ENCODE measurements around the gene ACOT11. TPM values are rescaled to one million over a fixed set of nuclear protein-coding genes. Genes with fewer than 3 reads are reported as not detected.

ACOT11 gene
- total RNA-seq, 1 experiment from 2014 or later, result 4.2 TPM

DNA sequence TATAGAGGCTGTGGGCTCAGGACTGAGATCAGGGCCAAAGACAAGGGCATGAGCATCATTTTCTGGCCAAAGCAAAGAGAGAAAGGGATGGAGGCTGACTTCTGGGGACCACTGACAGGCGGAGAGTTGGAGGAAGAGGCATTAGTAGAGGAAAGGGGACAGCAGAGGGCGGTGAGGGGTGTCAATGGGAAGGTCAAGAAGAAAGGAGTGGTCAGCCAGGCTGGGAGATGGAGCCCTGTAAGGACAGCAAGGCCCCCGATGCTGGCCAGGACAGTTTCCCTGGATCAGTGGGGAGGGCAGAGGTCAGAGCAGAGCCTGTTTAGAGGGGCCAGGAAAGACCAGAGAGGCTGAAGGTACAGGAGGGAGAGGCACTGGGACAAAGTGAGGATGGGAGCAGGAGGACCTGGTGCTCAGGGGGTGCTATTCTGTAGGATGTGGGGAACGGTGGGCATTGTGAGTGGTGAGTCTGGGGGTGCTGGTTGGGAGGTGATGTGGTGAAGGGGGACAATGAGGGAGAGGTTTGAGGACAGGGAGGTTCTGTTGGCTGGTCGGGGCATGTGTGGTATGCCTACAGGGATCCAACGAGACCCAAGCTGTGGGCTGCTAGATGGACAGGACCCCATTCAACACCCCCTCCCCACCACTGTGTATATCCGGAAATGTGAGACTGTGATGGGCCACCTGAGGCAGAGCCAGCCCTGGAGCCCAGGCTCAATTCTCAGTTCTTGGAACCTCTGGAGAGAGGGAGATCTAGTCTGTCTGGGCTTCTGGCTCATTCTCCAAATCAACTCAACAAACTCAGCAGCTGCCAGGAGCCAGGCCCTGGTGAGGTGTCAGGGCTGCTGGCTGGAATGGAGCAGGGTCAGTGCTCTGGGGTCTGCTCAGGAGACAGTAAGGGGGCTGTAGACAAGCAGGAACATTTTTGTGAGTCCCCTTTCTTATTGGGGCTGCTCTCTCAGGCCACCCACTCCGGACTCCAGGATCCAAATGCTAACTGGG lies 76.7 kb downstream of the ACOT11 start:
- DNase-seq (ENCODE audit: low spot score), result no peak
- Mint-ChIP-seq H3K4me1 (no peaks in the 10 kb centered on the region), H3K36me3 (no peaks in the 10 kb centered on the region), H3K4me3 (no peak overlapping the region), H3K27me3 (ENCODE audit: low read depth) (no peaks in the 10 kb centered on the region), H3K27ac (no peak overlapping the region), H3K9me3 (no peaks in the 10 kb centered on the region)
- TF ChIP-seq JUN (CRISPR knock-in tag; IDR thresholded peaks at IDR 0.05) (no peak), CREB1 (CRISPR knock-in tag; IDR thresholded peaks at IDR 0.05) (no peak), NR1H2 (CRISPR knock-in tag; IDR thresholded peaks at IDR 0.05) (no peak), GRHL2 (CRISPR knock-in tag; IDR thresholded peaks at IDR 0.05; ENCODE audit: insufficient replicate concordance, severe bottlenecking) (no peak), ZNF232 (CRISPR knock-in tag; IDR thresholded peaks at IDR 0.05) (no peak), ELF4 (CRISPR knock-in tag; IDR thresholded peaks at IDR 0.05; ENCODE audit: low read depth) (no peak), ZNF396 (CRISPR knock-in tag; IDR thresholded peaks at IDR 0.05; ENCODE audit: borderline replicate concordance) (no peak), GTF2I (CRISPR knock-in tag; conservative IDR thresholded peaks at IDR 0.05) (no peak), RORB (CRISPR knock-in tag; IDR thresholded peaks at IDR 0.05) (no peak), ZNF121 (CRISPR knock-in tag; IDR thresholded peaks at IDR 0.05) (no peak), NR2C2 (CRISPR knock-in tag; IDR thresholded peaks at IDR 0.05) (no peak), TP53 (CRISPR knock-in tag; IDR thresholded peaks at IDR 0.05) (no peak), IRF2 (CRISPR knock-in tag; IDR thresholded peaks at IDR 0.05; ENCODE audit: borderline replicate concordance, low read depth) (no peak)
- TF ChIP-seq, protein P1, sequence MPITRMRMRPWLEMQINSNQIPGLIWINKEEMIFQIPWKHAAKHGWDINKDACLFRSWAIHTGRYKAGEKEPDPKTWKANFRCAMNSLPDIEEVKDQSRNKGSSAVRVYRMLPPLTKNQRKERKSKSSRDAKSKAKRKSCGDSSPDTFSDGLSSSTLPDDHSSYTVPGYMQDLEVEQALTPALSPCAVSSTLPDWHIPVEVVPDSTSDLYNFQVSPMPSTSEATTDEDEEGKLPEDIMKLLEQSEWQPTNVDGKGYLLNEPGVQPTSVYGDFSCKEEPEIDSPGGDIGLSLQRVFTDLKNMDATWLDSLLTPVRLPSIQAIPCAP (CRISPR knock-in tag; IDR thresholded peaks at IDR 0.05), result no peak
- TF ChIP-seq, protein P2, sequence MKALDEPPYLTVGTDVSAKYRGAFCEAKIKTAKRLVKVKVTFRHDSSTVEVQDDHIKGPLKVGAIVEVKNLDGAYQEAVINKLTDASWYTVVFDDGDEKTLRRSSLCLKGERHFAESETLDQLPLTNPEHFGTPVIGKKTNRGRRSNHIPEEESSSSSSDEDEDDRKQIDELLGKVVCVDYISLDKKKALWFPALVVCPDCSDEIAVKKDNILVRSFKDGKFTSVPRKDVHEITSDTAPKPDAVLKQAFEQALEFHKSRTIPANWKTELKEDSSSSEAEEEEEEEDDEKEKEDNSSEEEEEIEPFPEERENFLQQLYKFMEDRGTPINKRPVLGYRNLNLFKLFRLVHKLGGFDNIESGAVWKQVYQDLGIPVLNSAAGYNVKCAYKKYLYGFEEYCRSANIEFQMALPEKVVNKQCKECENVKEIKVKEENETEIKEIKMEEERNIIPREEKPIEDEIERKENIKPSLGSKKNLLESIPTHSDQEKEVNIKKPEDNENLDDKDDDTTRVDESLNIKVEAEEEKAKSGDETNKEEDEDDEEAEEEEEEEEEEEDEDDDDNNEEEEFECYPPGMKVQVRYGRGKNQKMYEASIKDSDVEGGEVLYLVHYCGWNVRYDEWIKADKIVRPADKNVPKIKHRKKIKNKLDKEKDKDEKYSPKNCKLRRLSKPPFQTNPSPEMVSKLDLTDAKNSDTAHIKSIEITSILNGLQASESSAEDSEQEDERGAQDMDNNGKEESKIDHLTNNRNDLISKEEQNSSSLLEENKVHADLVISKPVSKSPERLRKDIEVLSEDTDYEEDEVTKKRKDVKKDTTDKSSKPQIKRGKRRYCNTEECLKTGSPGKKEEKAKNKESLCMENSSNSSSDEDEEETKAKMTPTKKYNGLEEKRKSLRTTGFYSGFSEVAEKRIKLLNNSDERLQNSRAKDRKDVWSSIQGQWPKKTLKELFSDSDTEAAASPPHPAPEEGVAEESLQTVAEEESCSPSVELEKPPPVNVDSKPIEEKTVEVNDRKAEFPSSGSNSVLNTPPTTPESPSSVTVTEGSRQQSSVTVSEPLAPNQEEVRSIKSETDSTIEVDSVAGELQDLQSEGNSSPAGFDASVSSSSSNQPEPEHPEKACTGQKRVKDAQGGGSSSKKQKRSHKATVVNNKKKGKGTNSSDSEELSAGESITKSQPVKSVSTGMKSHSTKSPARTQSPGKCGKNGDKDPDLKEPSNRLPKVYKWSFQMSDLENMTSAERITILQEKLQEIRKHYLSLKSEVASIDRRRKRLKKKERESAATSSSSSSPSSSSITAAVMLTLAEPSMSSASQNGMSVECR (CRISPR knock-in tag; IDR thresholded peaks at IDR 0.05; ENCODE audit: borderline replicate concordance), result no peak
- TF ChIP-seq, protein P3, sequence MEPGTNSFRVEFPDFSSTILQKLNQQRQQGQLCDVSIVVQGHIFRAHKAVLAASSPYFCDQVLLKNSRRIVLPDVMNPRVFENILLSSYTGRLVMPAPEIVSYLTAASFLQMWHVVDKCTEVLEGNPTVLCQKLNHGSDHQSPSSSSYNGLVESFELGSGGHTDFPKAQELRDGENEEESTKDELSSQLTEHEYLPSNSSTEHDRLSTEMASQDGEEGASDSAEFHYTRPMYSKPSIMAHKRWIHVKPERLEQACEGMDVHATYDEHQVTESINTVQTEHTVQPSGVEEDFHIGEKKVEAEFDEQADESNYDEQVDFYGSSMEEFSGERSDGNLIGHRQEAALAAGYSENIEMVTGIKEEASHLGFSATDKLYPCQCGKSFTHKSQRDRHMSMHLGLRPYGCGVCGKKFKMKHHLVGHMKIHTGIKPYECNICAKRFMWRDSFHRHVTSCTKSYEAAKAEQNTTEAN (CRISPR knock-in tag; IDR thresholded peaks at IDR 0.05), result no peak
- TF ChIP-seq, protein P4, sequence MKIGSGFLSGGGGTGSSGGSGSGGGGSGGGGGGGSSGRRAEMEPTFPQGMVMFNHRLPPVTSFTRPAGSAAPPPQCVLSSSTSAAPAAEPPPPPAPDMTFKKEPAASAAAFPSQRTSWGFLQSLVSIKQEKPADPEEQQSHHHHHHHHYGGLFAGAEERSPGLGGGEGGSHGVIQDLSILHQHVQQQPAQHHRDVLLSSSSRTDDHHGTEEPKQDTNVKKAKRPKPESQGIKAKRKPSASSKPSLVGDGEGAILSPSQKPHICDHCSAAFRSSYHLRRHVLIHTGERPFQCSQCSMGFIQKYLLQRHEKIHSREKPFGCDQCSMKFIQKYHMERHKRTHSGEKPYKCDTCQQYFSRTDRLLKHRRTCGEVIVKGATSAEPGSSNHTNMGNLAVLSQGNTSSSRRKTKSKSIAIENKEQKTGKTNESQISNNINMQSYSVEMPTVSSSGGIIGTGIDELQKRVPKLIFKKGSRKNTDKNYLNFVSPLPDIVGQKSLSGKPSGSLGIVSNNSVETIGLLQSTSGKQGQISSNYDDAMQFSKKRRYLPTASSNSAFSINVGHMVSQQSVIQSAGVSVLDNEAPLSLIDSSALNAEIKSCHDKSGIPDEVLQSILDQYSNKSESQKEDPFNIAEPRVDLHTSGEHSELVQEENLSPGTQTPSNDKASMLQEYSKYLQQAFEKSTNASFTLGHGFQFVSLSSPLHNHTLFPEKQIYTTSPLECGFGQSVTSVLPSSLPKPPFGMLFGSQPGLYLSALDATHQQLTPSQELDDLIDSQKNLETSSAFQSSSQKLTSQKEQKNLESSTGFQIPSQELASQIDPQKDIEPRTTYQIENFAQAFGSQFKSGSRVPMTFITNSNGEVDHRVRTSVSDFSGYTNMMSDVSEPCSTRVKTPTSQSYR (CRISPR knock-in tag; IDR thresholded peaks at IDR 0.05), result no peak
- TF ChIP-seq, protein P5, sequence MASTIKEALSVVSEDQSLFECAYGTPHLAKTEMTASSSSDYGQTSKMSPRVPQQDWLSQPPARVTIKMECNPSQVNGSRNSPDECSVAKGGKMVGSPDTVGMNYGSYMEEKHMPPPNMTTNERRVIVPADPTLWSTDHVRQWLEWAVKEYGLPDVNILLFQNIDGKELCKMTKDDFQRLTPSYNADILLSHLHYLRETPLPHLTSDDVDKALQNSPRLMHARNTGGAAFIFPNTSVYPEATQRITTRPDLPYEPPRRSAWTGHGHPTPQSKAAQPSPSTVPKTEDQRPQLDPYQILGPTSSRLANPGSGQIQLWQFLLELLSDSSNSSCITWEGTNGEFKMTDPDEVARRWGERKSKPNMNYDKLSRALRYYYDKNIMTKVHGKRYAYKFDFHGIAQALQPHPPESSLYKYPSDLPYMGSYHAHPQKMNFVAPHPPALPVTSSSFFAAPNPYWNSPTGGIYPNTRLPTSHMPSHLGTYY (CRISPR knock-in tag; IDR thresholded peaks at IDR 0.05), result no peak
- TF ChIP-seq, protein P6, sequence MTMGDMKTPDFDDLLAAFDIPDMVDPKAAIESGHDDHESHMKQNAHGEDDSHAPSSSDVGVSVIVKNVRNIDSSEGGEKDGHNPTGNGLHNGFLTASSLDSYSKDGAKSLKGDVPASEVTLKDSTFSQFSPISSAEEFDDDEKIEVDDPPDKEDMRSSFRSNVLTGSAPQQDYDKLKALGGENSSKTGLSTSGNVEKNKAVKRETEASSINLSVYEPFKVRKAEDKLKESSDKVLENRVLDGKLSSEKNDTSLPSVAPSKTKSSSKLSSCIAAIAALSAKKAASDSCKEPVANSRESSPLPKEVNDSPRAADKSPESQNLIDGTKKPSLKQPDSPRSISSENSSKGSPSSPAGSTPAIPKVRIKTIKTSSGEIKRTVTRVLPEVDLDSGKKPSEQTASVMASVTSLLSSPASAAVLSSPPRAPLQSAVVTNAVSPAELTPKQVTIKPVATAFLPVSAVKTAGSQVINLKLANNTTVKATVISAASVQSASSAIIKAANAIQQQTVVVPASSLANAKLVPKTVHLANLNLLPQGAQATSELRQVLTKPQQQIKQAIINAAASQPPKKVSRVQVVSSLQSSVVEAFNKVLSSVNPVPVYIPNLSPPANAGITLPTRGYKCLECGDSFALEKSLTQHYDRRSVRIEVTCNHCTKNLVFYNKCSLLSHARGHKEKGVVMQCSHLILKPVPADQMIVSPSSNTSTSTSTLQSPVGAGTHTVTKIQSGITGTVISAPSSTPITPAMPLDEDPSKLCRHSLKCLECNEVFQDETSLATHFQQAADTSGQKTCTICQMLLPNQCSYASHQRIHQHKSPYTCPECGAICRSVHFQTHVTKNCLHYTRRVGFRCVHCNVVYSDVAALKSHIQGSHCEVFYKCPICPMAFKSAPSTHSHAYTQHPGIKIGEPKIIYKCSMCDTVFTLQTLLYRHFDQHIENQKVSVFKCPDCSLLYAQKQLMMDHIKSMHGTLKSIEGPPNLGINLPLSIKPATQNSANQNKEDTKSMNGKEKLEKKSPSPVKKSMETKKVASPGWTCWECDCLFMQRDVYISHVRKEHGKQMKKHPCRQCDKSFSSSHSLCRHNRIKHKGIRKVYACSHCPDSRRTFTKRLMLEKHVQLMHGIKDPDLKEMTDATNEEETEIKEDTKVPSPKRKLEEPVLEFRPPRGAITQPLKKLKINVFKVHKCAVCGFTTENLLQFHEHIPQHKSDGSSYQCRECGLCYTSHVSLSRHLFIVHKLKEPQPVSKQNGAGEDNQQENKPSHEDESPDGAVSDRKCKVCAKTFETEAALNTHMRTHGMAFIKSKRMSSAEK (CRISPR knock-in tag; IDR thresholded peaks at IDR 0.05; ENCODE audit: borderline replicate concordance), result no peak
- ATAC-seq, result no peak
- CTCF ChIA-PET, result no interaction called here
- POLR2A ChIA-PET, result no interaction called here
